Endothelial cell of umbilical vein (primary cell): ENCODE data around the gene SLC37A1. TPM values are rescaled to one million over a fixed set of nuclear protein-coding genes. Genes with fewer than 3 reads are reported as not detected.

ENCODE experiments used
- BruUV-seq: library from RNA; stranded (reverse); fragments of 400-500 nt; replicated peaks from 2 replicates; lab custom pipeline; 2021; lab: Mats Ljungman, UMichigan
- CTCF ChIA-PET: fragments of 300-600, 350-600 bp; sonication (Branson Sonifier 250); formaldehyde crosslinking; loops from one replicate; lab custom pipeline; 2021; ENCODE audit warnings: antibody characterized with exemption, inconsistent platforms; lab: Charles Lee
- POLR2A ChIA-PET: fragments of 300-600, 350-600 bp; sonication (Branson Sonifier 250); formaldehyde crosslinking; loops from one replicate; lab custom pipeline; 2021; ENCODE audit warnings: antibody characterized with exemption, inconsistent platforms; lab: Charles Lee
- DNase-seq: peaks from one replicate; pipeline ENCODE4 v3.0.0-alpha.2; 2011; ENCODE audit warnings: low read depth, low spot score
- FAIRE-seq: peaks from 2 replicates; lab custom pipeline; 2011; peaks lifted over from hg19 to GRCh38; lab: Jason Lieb, UNC
- H2AFZ ChIP-seq: 2 replicates; pipeline ENCODE4 v1.6.0; 2012; ENCODE audit warnings: low read depth, low read length, control low read depth, inconsistent platforms
- H3K27ac ChIP-seq: 2 replicates; pipeline ENCODE4 v1.5.1; 2011; ENCODE audit warnings: low read depth, mild to moderate bottlenecking, control low read depth, low read length, moderate library complexity; ENCODE audit not compliant: insufficient read depth
- H3K27me3 ChIP-seq, 2 experiments: 2 replicates each; pipeline versions ENCODE4 v1.6.0 to v1.6.1; 2011; ENCODE audit warnings: low read length in 2 of 2, mixed read lengths in 1 of 2; ENCODE audit not compliant: control insufficient read depth in 2 of 2, insufficient read depth in 2 of 2
- H3K36me3 ChIP-seq, 2 experiments: 2 replicates in 1 of 2; 3 replicates in 1 of 2; pipeline ENCODE4 v1.5.1; 2011; ENCODE audit warnings: low read length in 2 of 2, mild to moderate bottlenecking in 1 of 2, moderate library complexity in 1 of 2; ENCODE audit not compliant: control insufficient read depth in 2 of 2, insufficient read depth in 2 of 2; ENCODE audit errors: extremely low read depth in 1 of 2
- H3K4me1 ChIP-seq: 3 replicates; pipeline ENCODE4 v1.5.1; 2011; ENCODE audit warnings: mild to moderate bottlenecking, low read length; ENCODE audit not compliant: control insufficient read depth, insufficient read depth; ENCODE audit errors: extremely low read depth
- H3K4me2 ChIP-seq: 2 replicates; pipeline ENCODE4 v1.6.1; 2011; ENCODE audit warnings: low read length, control low read depth, mixed read lengths; ENCODE audit not compliant: insufficient read depth
- H3K4me3 ChIP-seq, 3 experiments: fragments of 200-600 bp in 1 of 3; sonication (generic), shearing (Covaris generic) in 1 of 3; replicated peaks in 1 of 3; 2 replicates each; pipeline ENCODE4 v1.5.1; 2011 to 2016; ENCODE audit warnings: control low read depth in 3 of 3, low read length in 3 of 3, mild to moderate bottlenecking in 2 of 3, inconsistent platforms in 1 of 3, low read depth in 1 of 3, moderate library complexity in 1 of 3; ENCODE audit not compliant: insufficient read depth in 1 of 3
- H3K79me2 ChIP-seq: 2 replicates; pipeline ENCODE4 v1.6.0; 2012; ENCODE audit warnings: low read length, inconsistent platforms; ENCODE audit not compliant: control insufficient read depth, insufficient read depth
- H3K9ac ChIP-seq: replicated peaks from 2 replicates; pipeline ENCODE3; 2011; ENCODE audit warnings: low read length, control low read depth; ENCODE audit not compliant: insufficient read depth; ENCODE audit errors: extremely low read depth
- H3K9me1 ChIP-seq: replicated peaks from 3 replicates; pipeline ENCODE4 v1.6.0; 2011; ENCODE audit warnings: mild to moderate bottlenecking, low read length; ENCODE audit not compliant: control insufficient read depth, insufficient read depth; ENCODE audit errors: extremely low read depth
- H3K9me3 ChIP-seq: replicated peaks from 2 replicates; pipeline ENCODE4 v1.5.1; 2012; ENCODE audit warnings: low read length, inconsistent platforms; ENCODE audit not compliant: control insufficient read depth, insufficient read depth
- H4K20me1 ChIP-seq: replicated peaks from 2 replicates; pipeline ENCODE3; 2011; ENCODE audit warnings: mild to moderate bottlenecking, low read length; ENCODE audit not compliant: control insufficient read depth, insufficient read depth; ENCODE audit errors: extremely low read depth
- EZH2 ChIP-seq: IDR thresholded peaks from 2 replicates; pipeline ENCODE4 v1.6.1; 2012; ENCODE audit warnings: borderline replicate concordance, low read depth, mild to moderate bottlenecking, moderate library complexity, low read length, inconsistent platforms; ENCODE audit not compliant: severe bottlenecking
- FOS ChIP-seq: IDR thresholded peaks from 2 replicates; pipeline ENCODE4 v1.6.1; 2011; ENCODE audit warnings: mild to moderate bottlenecking, low read length, moderate library complexity, borderline replicate concordance; ENCODE audit not compliant: insufficient read depth
- GATA2 ChIP-seq: IDR thresholded peaks from 2 replicates; pipeline ENCODE4 v1.7.0; 2011; ENCODE audit warnings: low read depth, mild to moderate bottlenecking, moderate library complexity, mixed read lengths, low read length; ENCODE audit not compliant: insufficient read length, insufficient read depth
- JUN ChIP-seq: IDR thresholded peaks from 2 replicates; pipeline ENCODE4 v1.6.1; 2011; ENCODE audit warnings: borderline replicate concordance, low read depth; ENCODE audit not compliant: insufficient read length, insufficient read depth
- MAX ChIP-seq: IDR thresholded peaks from 2 replicates; pipeline ENCODE4 v1.6.1; 2011; ENCODE audit not compliant: insufficient read depth, insufficient read length
- MYC ChIP-seq: IDR thresholded peaks from one replicate; pipeline ENCODE4 v1.6.1; 2011; ENCODE audit warnings: mild to moderate bottlenecking, low read depth, low read length
- POLR2A ChIP-seq: IDR thresholded peaks from 2 replicates; pipeline ENCODE4 v1.6.1; 2012; ENCODE audit warnings: low read depth, mild to moderate bottlenecking, control low read depth, low read length
- POLR2AphosphoS5 ChIP-seq: IDR thresholded peaks from 2 replicates; pipeline ENCODE4 v1.6.1; 2012; ENCODE audit warnings: low read depth, mild to moderate bottlenecking, control low read depth, low read length, moderate library complexity; ENCODE audit not compliant: insufficient read depth
- dilution Hi-C: fragments of 300-500 bp; cut with MboI; formaldehyde crosslinking; loops from one replicate; pipeline ENCODE4 v1.15.0; 2019; ENCODE audit warnings: low sequenced_read_pairs; ENCODE audit not compliant: extremely low pct_ligation_motif_present
- intact Hi-C: fragments of 100-400 bp; cut with micrococcal nuclease; formaldehyde crosslinking; loops from one replicate; pipeline ENCODE4 v1.10.0; 2022
- polyA plus RNA-seq, 4 experiments: library from polyadenylated mRNA; depleted of rRNA in 3 of 4; stranded (reverse) in 3 of 4; unstranded in 1 of 4; fragments of >200 nt; gene quantifications; 2 replicates each; pipeline versions ENCODE4 v1.2.1 to v1.2.3, GENCODE V29; 2011 to 2012; ENCODE audit warnings: missing spikeins in 1 of 4
- total RNA-seq: library from RNA; stranded (reverse); gene quantifications from 2 replicates; pipeline ENCODE4 v1.2.3, GENCODE V29; 2021
- TF ChIP-seq, protein P1 (sequence below), 2 donors: IDR thresholded peaks; 1 replicate in 1 of 2; 2 replicates in 1 of 2; pipeline ENCODE4 v1.5.1; 2011; ENCODE audit warnings: low read length in 2 of 2, mild to moderate bottlenecking in 2 of 2, moderate library complexity in 2 of 2, control low read depth in 1 of 2, inconsistent platforms in 1 of 2, low read depth in 1 of 2; ENCODE audit not compliant: insufficient read depth in 1 of 2; ENCODE audit errors: extremely low read depth in 1 of 2

The SLC37A1 gene
- total and polyA plus RNA-seq, 2 donors (not counting 3 experiments of a cell fraction or from before 2014, with no cell fraction given): 4.7 to 7.6 TPM

DNA sequence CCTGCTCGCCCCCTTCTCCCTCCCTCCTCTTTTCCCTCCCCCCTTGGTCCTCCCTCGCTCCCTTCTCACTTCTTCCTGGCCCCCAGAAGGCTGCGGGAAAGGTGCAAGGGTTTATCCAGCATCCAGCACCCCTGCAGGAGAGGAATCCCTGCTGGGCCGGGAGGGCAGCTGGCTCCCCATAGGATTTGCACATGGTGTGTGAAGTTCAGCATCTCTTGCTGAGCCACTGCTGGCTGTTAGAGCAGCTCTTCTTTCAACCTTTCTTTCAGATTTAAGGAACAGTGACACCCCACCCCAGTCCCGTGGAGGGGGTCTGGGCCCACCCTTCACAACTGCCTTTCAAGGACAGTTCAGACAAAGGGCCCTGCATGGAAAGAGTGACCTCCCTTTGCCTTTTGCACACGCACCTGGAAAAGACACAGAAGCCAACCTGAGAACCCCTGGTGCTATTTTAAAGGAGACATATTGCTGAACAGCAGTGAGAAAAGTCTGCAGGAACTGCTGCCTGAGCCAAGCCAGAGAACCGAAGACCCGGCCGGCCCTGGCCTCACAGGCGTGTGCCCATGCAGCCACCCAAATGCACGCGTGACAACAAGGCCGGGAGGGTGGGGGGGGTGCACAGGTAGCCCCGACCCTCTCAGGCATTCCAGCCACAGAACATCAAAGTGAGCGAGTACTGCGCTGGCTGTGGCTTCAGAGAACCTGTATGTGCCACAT is 66.6 kb downstream of the SLC37A1 start:
- Histone ChIP-seq H2AFZ (no peak overlapping the region), H3K27me3 (no peaks in the 10 kb centered on the region), H3K36me3 (no peaks in the 10 kb centered on the region), H4K20me1 (no peaks in the 10 kb centered on the region), H3K4me3 (no peak overlapping the region), H3K4me2 (no peak overlapping the region), H3K79me2 (no peaks in the 10 kb centered on the region), H3K9me1 (no peaks in the 10 kb centered on the region), H3K27ac (no peak overlapping the region), H3K9me3 (no peaks in the 10 kb centered on the region), H3K4me1 (no peaks in the 10 kb centered on the region), H3K9ac (no peak overlapping the region)
- FAIRE-seq: no peak
- intact Hi-C loops (no loop called here), dilution Hi-C loops (no loop called here)
- ChIA-PET POLR2A (no interaction called here), CTCF (no interaction called here)
- TF ChIP-seq POLR2A (no peak), MAX (no peak), POLR2AphosphoS5 (no peak), EZH2 (no peak), FOS (no peak), JUN (no peak), MYC (no peak), GATA2 (no peak)
- TF ChIP-seq, protein P1, sequence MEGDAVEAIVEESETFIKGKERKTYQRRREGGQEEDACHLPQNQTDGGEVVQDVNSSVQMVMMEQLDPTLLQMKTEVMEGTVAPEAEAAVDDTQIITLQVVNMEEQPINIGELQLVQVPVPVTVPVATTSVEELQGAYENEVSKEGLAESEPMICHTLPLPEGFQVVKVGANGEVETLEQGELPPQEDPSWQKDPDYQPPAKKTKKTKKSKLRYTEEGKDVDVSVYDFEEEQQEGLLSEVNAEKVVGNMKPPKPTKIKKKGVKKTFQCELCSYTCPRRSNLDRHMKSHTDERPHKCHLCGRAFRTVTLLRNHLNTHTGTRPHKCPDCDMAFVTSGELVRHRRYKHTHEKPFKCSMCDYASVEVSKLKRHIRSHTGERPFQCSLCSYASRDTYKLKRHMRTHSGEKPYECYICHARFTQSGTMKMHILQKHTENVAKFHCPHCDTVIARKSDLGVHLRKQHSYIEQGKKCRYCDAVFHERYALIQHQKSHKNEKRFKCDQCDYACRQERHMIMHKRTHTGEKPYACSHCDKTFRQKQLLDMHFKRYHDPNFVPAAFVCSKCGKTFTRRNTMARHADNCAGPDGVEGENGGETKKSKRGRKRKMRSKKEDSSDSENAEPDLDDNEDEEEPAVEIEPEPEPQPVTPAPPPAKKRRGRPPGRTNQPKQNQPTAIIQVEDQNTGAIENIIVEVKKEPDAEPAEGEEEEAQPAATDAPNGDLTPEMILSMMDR (IDR thresholded peaks at IDR 0.05; ENCODE audit: extremely low read depth in 1 of 2, insufficient read depth in 1 of 2, low read depth in 1 of 2, low read length in 2 of 2): no peak
- no TSS peak for BruUV-seq
- DNase-seq: no peak
